Fibroblast of skin of left biceps (primary cell): Measurements from ENCODE around the gene ATP6V0E1.
"Not testable (repeated sequence)": the region's sequence is repeated elsewhere in the genome, so short reads cannot be mapped to it uniquely, and the experiment has no call there.

ENCODE experiments used
- DNase-seq, 2 experiments: peaks; one replicate each; pipeline ENCODE4 v3.0.0-alpha.2; 2013; ENCODE audit warnings: low read depth in 2 of 2

ATP6V0E1 gene

DNA sequence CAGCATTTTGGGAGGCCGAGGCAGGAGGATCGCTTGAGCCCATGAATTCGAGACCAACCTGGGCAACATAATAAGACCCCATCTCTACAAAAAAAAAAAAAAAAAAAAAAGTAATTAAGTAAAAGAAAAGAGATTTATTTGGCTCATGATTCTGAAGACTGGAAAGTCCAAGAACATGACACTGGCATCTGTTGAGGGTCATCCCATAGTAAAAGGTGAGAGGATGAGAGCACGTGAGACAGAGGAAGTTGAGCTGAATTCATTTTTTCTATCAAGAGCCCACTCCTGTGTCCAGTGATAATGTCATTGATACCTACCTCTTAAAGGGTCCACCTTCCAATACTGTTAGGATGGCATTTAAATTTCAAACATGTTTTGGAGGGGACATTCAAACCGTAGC, 92.4 kb downstream of the ATP6V0E1 start:
- DNase-seq: no peak

DNA sequence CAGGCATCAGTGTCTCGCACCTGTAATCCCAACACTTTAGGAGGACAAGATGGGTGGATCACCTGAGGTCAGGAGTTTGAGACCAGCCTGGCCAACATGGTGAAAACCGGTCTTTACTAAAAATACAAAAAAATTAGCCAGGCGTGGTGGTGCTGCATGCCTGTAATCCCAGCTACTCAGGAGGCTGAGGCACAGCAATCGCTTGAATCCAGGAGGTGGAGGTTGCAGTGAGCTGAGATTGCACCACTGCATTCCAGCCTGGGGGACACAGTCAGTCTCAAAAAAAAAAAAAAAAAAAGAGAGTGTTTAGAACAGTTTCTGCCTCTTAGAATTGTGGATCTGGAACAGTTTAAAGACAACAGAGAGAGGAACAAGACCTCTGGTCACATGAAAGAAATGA, 92.9 kb downstream of the ATP6V0E1 start:
- DNase-seq: not testable (repeated sequence)

DNA sequence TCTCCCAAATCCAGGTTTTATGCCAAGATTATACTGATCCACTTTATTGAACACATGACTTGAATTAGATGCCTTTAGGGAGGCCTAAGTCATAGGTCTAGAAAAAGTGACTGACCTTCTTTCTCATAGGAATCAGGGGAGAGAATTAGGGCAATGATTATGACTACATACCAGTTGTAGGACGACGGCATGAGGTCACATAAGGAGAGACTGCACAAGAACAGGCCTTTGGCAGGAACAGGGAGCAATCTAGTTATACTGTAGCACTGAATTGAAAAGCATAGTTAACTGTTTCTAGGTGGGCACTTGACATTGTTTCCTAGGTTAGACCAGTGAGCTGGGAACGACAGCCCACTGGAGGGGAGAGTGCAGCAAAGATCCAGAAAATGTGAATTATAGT, 95.3 kb downstream of the ATP6V0E1 start:
- no peak for DNase-seq
